GM23248 (cell line): Measurements from ENCODE around the gene RNF138.

Experiments used
- EZH2 ChIP-seq: fragments of 200-600 bp; sonication (generic); IDR thresholded peaks from 2 replicates; pipeline ENCODE4 v1.6.1; 2018; ENCODE audit warnings: antibody characterized with exemption, mild to moderate bottlenecking; ENCODE audit not compliant: insufficient read depth, poor library complexity, severe bottlenecking
- EZH2phosphoT487 ChIP-seq: fragments of 200-600 bp; sonication (generic); IDR thresholded peaks from 2 replicates; pipeline ENCODE4 v1.6.1; 2018; ENCODE audit warnings: antibody characterized with exemption, moderate library complexity, mild to moderate bottlenecking, low read depth; ENCODE audit not compliant: insufficient read depth

DNA sequence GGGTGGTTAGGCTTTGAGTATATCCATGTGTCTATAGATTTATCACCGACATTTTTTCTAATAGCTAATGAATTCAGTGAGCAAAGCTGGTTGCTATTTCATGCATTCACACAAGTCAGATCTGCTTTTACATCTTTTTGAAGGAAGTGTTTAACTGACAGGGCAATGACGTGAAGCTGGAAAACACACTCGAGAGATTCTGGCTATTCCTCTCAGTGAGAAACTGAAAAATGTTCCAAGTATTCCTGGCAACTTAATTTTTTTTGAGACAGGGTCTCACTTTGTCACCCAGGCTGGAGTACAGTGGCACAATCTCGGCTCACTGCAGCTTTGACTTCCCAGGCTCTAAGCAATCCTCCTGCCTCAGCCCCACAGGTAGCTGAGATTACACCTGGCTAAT is 21.2 kb downstream of the RNF138 start:
- TF ChIP-seq EZH2: no peak
- no peak for TF ChIP-seq EZH2phosphoT487
